GM23338 (cell line): ENCODE results near the gene SRGAP1.

ENCODE experiments used
- CREB1 ChIP-seq: fragments of 250-450 bp; sonication (Bioruptor Pico); IDR thresholded peaks from 2 replicates; pipeline ENCODE4 v1.5.0; 2020; ENCODE audit warnings: low read depth, mild to moderate bottlenecking, moderate library complexity
- EZH2 ChIP-seq: fragments of 200-600 bp; sonication (generic); IDR thresholded peaks from one replicate; pipeline ENCODE4 v1.8.0; 2017; ENCODE audit warnings: antibody characterized with exemption, mild to moderate bottlenecking, low read depth; ENCODE audit not compliant: unreplicated experiment
- EZH2phosphoT487 ChIP-seq: fragments of 200-600 bp; sonication (generic); IDR thresholded peaks from one replicate; pipeline ENCODE4 v1.8.1; 2018; ENCODE audit warnings: antibody characterized with exemption; ENCODE audit not compliant: unreplicated experiment
- NANOG ChIP-seq: IDR thresholded peaks from 2 replicates; pipeline ENCODE4 v1.6.1; 2016; ENCODE audit warnings: antibody characterized with exemption, borderline replicate concordance
- POLR2AphosphoS5 ChIP-seq: IDR thresholded peaks from 2 replicates; pipeline ENCODE4 v1.6.1; 2016; ENCODE audit warnings: antibody characterized with exemption, low read depth
- ZNF331 ChIP-seq: fragments of 250-450 bp; sonication (Bioruptor Pico); IDR thresholded peaks from 2 replicates; pipeline ENCODE4 v1.5.0; 2020; ENCODE audit warnings: low read depth, mild to moderate bottlenecking, moderate library complexity
- TF ChIP-seq, protein P1 (sequence below), 2 experiments: fragments of 200-600 bp in 1 of 2; sonication (generic) in 1 of 2; conservative IDR thresholded peaks; 2 replicates each; pipeline versions ENCODE4 v1.5.1 to v1.6.1; 2016 to 2017; ENCODE audit warnings: antibody characterized with exemption in 2 of 2, low read depth in 2 of 2, mild to moderate bottlenecking in 2 of 2, moderate library complexity in 1 of 2
- TF ChIP-seq, protein P2 (sequence below): IDR thresholded peaks from one replicate; pipeline ENCODE4 v1.6.1; 2018; ENCODE audit warnings: antibody characterized with exemption; ENCODE audit not compliant: unreplicated experiment

DNA sequence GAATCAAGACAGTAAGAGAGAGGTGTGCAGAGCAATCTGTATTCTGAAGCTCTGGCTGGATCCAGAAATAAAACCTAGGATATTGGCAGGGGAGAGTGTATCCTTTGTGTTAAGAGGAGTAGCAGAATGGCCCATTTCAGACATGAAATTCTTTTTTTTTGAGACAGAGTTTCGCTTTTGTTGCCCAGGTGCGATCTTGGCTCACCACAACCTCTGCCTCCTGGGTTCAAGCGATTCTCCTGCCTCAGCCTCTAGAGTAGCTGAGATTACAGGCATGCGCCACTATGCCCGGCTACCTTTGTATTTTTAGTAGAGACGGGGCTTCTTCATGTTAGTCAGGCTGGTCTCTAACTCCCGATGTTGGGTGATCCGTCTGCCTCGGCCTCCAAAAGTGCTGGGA, 6.1 kb upstream of the SRGAP1 start:
- TF ChIP-seq EZH2 = no peak
- no peak for TF ChIP-seq POLR2AphosphoS5
- TF ChIP-seq, protein P1, sequence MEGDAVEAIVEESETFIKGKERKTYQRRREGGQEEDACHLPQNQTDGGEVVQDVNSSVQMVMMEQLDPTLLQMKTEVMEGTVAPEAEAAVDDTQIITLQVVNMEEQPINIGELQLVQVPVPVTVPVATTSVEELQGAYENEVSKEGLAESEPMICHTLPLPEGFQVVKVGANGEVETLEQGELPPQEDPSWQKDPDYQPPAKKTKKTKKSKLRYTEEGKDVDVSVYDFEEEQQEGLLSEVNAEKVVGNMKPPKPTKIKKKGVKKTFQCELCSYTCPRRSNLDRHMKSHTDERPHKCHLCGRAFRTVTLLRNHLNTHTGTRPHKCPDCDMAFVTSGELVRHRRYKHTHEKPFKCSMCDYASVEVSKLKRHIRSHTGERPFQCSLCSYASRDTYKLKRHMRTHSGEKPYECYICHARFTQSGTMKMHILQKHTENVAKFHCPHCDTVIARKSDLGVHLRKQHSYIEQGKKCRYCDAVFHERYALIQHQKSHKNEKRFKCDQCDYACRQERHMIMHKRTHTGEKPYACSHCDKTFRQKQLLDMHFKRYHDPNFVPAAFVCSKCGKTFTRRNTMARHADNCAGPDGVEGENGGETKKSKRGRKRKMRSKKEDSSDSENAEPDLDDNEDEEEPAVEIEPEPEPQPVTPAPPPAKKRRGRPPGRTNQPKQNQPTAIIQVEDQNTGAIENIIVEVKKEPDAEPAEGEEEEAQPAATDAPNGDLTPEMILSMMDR (conservative IDR thresholded peaks at IDR 0.05; ENCODE audit: low read depth in 2 of 2) = no peak
- TF ChIP-seq ZNF331 = no peak
- TF ChIP-seq EZH2phosphoT487 = no peak
- TF ChIP-seq, protein P2, sequence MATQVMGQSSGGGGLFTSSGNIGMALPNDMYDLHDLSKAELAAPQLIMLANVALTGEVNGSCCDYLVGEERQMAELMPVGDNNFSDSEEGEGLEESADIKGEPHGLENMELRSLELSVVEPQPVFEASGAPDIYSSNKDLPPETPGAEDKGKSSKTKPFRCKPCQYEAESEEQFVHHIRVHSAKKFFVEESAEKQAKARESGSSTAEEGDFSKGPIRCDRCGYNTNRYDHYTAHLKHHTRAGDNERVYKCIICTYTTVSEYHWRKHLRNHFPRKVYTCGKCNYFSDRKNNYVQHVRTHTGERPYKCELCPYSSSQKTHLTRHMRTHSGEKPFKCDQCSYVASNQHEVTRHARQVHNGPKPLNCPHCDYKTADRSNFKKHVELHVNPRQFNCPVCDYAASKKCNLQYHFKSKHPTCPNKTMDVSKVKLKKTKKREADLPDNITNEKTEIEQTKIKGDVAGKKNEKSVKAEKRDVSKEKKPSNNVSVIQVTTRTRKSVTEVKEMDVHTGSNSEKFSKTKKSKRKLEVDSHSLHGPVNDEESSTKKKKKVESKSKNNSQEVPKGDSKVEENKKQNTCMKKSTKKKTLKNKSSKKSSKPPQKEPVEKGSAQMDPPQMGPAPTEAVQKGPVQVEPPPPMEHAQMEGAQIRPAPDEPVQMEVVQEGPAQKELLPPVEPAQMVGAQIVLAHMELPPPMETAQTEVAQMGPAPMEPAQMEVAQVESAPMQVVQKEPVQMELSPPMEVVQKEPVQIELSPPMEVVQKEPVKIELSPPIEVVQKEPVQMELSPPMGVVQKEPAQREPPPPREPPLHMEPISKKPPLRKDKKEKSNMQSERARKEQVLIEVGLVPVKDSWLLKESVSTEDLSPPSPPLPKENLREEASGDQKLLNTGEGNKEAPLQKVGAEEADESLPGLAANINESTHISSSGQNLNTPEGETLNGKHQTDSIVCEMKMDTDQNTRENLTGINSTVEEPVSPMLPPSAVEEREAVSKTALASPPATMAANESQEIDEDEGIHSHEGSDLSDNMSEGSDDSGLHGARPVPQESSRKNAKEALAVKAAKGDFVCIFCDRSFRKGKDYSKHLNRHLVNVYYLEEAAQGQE = no peak
- TF ChIP-seq NANOG = no peak
- no peak for TF ChIP-seq CREB1 (CRISPR knock-in tag)
